ENCODE data around the gene G0S2.

DNA sequence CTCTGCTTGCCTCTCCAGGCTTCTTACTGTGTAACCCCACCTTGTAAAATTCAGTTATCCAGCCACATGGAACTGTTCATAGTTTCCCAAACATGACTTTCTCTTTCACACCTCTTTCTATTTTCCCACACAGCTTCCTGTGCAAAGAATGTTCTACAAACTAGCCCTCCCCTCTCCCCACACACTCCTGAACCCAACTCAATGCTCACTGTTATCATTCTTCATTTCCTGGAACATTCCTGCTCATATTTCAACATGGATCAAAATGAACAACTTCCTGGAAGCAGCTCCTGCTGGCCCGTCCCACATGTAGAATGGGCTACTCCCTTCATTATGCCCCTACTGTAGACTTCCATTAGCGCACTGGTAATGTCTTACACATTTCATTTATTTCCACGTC is 21.9 kb downstream of the G0S2 start:
- TF ChIP-seq CTCF (IDR thresholded peaks at IDR 0.05; ENCODE audit: insufficient read depth, low read depth, low read length) (no peak), EZH2 (IDR thresholded peaks at IDR 0.05; ENCODE audit: insufficient read depth, low read length) (no peak)
